ENCODE data around the gene ADGRG4.

DNA sequence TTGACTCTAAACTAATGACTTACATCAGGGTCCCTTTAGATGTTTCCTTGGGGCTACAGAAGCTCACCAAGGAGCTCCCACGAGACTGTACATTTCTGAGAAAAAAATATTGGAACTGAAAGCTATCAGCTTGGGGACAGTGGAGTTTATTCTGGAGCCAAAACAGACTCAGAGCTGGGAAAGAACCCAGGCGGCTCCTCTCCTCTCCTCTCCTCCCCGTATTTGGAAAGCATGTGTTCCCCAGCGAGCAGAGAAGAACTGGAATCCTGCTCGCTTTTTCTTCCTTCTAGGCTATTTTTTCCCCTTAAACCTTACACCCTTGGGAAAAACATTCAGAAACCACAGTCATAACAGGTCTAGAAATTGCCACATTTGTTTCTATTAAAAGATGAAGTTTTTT, 45.2 kb upstream of the ADGRG4 start:
- TF ChIP-seq CTCF (IDR thresholded peaks at IDR 0.05) = no peak
- no peak for TF ChIP-seq POLR2A (IDR thresholded peaks at IDR 0.05)
